GM19328 (cell line): Measurements from ENCODE around the gene CD151.

ENCODE experiments used
- ATAC-seq: cut with Tn5 transposase; IDR thresholded peaks from one replicate; pipeline ENCODE4 v1.9.1; 2021; ENCODE audit warnings: mild to moderate bottlenecking, moderate library complexity; ENCODE audit not compliant: unreplicated experiment

Gene CD151

DNA sequence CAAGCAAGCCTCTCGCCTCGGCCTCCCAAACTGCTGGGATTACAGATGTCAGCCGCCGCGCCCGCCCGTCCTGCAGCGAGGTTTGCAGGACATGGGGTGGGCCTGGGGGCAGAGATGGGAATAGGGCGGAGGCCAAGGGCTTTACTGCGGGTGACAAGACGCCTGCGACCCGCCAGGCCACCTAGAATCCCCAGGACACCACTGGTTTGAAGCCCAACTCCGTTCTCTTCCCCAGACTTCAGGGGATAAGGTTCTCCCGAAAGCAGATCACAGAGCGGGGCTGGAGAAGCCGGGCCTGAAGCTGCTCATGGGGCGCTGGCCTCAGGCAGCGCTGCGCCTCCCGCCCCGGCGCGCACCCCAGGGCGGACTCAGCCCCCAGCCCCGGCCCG is 9.2 kb downstream of the CD151 start:
- ATAC-seq = peak; percentile 12

DNA sequence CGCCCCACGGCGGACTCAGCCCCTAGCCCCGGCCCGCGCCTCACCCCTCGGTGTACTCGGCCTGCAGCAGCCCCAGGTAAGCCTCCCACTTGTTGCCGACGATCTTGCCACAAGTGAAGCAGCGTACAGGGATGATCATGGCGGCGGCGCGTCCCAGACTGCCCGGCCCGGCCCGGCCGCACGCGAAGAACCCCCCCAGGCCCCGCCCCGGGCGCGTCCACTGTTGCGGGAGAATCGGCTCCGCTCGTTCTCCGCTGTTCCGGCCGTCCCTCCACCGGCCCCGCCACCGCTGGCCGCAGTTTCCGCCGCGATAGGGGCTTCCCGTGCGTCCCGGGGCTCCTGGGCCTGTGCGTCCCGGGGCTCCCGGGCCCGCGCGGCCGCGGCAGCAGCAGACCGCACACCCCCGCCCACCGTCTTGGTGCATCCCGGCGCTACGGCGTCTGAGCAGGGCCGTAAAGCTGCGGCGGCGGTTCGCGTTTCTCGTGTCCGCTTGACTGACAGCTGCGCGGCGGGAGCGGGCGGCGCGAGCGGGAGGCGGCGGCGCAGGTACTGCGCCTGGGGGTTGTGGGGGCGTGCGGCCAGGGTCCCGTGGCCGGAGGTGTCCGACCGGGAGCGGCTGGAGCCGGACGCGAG is 9.7 kb downstream of the CD151 start, which contains the start of the genes POLR2L and TSPAN4:
POLR2L (minus strand) TSS at position 160 of the 633 bp plus-strand sequence; CDS start at position 139, 21 bp downstream.
TSPAN4 (plus strand) TSS at position 483 of the 633 bp plus-strand sequence. CDS start 7,453 bp downstream, outside the sequence.
- peak; percentile 56 for ATAC-seq

DNA sequence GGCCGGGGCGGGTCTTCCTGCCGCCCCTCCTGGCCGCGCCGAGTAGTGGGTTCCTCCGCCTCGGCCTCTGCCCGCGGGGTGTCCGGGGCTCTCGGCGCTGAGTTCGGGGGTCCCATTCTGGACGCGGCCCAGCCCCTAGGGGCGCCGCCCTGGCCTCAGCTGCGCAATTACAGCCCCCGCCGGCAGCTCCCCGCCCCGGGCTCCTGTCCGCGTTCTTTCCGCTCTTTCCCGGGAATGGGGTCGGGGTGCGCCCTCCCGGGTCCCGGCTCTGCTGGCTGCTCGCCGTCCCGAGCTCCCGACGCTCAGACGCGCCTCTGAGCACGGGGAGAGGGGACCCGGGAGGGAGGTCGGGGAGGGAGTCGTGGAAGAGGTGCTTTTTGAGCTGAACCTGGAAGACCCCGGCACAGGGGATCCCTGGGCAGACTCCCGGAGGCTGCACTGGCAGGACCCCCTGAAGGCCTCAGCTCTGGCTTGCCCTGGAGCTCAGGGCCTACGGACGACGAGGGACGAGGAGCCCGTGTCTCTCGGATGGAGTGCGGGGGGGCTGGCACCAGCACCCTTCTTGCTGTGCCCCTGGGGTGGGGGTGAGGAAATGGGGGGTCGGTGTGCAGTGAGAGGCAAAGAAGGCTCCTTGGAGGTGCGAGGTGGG is 10.5 kb downstream of the CD151 start:
- ATAC-seq = no peak

DNA sequence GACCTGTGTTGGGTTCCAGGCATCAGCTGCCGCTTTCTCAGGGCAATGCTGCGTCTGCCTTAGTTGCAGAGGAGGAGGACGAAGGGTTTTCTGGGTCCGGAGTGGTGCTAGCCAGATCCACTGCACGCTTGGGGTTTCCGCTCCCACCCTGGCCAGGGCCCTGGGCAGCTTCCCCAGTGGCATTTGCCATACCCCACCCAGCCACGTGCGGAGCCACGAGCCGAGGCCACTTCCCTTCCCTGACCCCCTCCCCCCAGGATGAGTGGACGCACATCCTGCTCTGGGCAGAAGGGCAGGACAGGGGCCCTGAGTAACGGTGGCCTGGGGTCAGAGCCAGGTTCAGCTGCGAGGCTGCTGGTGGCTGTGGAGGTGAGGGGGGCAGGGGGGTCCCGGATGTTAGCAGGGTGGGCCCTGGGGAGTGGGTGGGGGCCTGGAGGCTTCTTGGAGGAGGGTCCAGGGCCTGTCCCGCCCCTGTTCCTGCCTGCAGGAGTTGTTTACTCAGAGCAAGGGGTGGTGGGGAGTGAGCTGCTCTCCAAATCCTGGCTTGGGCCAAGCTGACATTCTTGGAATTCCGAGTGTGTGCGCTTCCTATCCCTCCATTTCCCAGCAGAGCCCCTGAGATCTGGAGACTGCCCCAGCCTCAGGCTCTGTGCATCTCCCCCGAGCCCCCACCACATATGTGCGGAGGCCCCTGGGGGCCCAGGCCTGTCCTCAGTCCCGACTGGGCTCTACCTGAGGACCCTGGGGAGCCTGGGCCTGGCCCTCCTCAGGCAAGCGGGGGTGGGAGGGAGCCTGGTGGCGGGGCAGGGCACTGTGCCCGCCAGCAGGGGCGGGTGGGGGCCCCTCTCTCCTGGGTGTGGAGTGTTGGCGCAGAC is 11.3 kb downstream of the CD151 start:
- ATAC-seq = no peak

DNA sequence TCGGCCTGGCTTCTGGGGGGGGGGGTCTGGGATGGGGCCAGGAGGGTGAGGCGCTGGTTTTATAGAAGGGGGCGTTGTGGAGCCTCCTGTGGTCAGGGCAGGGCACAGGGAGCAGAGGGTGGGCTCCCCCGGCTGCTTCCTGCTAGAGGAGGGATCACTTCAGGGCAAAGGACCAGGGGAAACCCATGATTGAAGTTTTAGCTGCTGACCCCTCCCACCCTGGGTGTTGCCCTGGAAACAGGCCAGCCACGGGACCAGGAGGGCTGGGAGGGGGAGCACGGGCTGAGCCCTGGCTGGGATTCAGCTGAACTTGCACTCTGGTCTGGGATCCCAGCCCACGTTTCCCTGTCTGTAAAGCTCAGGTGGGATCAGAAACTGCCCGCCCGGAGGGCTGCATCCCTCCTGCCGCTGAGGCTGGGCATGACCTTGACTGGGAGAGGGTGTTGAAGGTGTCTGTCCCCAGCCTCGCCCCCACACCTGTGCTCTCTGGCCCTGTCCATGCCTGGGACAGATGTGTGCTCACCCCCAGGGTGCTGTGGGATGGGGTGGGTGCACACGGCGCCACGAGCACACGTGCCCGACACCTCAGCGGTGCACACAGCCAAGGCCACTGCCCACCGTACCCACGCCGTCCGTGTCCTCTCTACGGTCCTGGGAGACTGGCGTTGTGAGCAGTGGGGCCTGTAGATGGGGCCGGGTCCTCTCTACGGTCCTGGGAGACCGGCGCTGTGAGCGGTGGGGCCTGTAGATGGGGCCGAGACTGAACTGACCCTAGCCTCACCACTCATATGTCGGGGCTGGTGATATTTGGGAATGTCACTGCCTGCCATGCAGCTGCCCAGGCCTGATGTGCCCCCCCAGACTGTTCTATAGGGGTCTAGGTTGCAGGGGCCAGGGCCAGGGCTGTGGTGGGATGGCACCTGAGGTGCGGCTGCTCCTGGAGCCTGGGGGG is 12.2 kb downstream of the CD151 start:
- ATAC-seq = no peak

DNA sequence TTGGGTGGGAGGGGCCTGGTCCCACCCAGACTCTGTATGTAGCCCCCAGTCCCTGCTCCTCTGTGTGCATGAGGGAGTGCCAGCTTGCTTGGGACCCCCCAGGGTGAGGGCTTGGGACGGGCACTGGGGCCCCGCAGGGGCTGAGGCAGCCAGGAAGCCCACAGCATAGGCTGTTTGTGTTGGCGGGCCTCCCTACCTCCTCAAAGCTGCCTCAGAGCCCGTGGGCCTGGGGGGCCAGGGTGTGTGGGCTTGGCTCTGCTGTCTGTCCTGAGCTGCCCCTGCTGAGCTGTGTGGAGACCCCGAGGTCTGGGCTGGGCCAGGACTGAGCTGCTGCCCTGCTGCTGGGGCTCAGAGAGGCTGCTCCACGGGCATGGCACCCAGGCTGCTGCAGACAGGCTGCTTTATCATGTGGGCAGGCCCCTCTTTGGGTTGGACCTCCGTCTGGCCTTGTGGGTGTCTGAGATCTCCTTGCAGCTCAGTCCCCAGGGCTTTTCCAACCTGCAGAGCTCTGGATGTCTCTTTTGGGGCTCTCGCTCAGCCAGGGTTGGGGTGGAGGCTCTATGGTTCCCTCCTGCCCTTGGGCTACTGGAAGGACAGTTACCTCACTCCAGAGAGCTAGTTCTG is 13.2 kb downstream of the CD151 start:
- no peak for ATAC-seq

DNA sequence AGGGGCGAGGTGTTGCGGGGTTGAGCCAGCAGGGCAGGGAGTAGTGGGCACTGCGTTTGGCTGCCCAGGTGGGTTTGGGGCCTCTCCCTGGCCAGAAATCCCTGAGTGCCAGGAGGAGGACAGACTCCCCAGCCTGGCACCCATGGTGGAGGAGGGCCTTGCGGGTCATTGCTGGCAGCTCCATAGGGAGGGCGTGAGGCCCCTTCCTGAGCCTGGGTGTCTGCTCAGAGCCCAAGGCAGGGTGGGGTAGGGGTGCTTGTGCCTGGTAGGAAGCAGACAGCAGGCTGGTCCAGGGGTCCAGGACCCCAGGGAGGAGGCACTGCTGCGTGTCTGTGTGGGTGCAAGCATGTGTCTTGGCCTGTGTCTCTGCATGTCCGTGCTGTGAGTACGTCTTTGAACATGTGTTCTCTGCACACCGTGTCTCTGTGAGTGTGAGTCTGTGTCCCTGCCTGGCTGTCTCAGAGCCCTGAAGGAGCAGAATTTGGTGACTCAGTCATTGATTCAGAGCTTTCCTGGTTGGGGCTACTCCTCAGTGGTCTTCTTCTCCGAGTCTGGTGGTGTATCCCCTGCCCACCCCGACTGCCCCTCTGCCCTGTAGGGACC is 13.8 kb downstream of the CD151 start:
- no peak for ATAC-seq

DNA sequence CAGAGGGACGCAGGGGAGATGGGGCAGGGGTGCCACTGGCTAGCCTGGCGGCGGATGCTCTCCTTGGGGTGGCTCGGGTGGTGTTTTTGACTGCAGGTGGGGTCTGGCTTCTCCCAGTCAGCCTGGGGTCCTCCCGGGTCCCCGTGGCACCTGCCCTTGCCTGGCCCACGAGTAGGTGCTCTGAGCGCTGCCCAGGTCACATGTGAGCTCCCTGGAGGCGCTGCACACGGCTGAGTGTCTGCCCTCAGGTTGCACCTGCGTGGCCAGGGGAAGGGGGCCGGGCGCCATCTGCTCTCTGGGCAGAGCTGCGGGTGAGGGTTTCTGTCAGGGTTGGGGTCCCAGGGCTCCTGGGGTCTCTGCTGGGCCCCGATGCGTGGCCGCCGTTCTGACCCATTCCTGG is 15.1 kb downstream of the CD151 start:
- ATAC-seq = no peak

DNA sequence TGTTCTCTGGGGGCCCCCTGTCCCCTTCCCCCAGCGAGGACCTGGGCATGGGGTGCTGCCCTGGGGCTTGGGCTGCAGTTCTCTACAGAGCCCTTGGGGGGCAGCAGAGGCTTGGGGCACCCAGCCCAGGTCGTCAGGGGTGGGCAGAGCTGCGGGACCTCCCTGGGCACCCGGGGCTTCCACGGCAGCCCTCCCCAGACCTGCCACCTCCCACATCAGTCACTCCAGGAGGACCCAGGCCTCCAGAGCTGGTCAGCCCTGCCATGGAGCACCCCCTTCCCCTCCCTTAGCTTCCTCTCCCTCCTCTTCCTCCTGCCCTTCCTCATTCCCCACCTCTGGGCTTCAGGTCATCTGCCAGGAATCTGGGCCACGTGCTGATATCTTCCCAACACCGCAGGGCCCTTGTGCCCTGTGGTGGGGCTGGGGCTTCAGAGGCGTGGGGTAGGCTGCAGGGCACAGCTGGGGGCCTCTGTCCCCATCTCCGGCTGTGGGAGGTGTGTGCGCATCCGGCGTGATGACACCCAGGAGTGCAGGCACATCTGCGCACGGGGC is 15.7 kb downstream of the CD151 start:
- ATAC-seq = no peak

DNA sequence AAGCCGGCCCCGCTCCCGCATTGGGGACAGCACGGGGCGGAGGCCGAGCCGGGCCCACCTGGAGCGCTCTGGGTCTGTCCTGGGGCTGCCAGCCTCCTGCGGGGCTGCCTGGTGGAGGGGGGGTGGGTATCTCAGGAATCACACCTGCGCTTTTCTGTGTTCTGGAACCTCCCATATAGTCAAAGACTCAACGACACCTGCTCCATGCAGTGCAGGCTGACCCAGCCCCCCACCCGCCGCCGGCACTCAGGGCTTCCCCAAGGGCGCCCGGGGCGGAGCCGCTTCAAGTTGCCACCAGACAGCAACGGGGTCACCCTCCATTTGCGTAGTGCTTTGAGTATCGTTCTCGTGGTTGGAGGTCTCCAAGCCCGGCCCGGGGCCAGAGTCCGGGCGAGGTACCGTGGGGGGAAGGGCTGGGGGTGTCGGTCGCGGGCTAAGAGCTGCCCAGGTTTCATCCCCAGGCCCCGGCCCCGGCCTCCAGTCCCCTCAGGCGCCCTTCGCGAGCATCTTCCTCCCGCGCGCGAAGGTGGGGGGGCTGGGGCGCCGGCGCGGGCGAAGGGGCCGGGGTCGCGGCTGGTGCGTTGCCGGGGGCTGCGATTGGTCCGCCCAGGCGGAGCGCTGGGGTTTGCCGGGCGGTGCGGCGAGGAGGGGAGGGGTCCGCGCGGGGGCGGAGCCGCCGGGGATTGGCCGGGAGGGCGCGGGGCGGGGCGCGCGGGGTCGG is 16.5 kb downstream of the CD151 start:
- ATAC-seq = no peak

DNA sequence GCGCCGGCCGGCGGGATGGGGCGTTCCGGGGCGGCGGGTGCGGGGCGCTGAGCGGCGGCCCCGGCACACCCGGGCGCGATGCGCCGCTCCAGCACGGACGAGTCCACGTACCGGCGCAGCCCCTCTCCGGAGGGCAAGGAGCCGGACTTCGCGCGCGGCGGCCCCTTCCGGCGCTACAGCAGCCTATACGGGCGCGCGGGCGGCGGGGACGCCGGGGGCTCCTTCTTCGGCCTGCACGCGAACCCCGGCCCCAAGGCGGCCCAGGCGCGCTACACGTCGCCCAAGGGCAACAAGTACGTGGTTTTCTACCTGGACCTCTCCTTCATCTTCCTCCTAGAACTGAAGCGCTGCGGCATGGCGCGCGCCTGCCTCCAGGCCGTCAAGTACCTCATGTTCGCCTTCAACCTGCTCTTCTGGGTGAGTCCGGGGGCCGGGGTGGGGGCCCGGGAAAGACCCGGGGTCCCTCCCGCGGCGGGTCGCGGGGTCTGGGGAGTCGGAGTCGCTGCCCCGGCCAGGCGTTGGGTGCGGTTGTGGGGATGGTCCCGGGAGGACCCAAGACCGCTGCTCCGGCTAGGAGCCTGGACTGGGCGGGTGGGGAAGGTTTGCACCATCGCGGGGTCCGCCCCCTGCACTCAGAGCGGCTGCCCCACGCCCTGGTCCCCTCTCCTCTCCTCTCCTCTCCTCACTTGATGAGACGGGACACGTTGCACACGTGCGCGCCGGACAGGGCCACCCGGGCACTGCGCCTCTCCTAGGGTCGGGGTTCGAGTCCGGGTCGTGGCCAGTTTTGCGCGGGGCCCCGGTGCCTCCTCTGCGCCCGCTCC is 17.4 kb downstream of the CD151 start:
- ATAC-seq = no peak

DNA sequence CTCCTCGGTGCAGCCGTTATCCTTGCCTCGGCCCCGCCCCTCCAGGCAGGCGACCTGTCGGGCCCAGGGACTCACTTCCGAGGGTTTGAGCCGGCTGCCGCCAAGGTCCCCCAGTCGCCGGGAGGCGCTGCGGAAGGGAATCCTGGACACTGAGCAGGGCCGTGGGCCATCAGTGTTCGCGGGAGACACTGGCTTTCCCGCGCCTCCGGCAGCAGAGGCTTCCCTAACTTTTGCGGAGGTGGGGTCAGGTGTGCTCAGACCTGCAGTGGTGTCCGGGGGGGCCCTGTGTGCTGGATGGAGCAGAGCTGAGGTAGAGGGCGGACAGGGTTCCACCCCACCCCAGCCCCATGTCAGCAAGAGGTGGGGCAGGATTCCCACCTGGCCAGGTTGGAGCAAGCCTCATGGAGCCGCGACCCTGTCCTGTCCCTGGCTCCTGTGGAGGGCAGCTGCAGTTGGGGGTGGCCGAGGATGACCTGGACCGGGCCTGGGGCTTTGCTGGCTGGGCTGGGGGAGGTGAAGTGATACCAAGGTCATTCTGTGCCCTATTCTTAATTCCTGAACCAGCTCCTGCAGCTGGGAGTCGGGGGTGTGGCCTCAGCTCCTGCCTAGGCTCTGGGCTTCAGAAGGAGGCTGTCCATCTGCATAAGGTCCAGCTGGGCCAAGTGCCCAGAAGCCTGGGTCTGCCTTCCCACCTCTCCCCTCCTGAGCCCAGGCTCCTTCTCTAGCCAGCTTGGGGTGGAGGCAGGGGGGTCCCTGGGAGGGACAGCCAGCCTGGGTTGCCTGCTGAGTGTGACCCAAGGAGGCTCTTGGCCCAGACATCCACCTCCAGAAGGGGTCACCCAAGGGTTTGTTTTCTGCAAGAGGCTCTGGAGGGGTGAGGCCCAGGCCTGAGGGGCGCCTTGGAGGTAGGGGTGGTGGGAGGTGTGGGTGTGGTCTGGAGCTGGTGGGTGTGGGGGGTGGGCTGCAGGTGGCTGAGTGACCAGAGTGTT is 18.3 kb downstream of the CD151 start:
- ATAC-seq = no peak

DNA sequence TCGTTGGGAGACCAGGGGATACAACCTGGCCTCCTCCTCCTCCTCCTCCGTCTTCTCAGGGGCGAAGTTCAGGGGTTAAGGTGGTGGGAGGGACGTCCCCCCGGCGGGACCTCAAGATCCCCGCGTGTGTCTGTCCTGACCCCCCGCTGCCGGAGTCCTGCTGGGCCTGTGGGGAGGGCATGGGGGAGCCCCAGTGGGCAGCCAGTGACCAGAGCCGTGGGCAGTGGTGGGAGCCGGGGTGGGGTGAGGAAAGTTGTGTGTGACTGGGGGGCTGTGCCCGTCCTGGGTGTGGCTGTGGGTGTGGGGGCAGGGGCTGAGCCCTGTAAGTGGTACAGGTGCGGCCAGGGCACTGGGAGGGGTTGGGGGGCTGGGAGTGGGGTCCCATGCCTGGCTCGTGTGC is 20.0 kb downstream of the CD151 start:
- ATAC-seq = no peak

DNA sequence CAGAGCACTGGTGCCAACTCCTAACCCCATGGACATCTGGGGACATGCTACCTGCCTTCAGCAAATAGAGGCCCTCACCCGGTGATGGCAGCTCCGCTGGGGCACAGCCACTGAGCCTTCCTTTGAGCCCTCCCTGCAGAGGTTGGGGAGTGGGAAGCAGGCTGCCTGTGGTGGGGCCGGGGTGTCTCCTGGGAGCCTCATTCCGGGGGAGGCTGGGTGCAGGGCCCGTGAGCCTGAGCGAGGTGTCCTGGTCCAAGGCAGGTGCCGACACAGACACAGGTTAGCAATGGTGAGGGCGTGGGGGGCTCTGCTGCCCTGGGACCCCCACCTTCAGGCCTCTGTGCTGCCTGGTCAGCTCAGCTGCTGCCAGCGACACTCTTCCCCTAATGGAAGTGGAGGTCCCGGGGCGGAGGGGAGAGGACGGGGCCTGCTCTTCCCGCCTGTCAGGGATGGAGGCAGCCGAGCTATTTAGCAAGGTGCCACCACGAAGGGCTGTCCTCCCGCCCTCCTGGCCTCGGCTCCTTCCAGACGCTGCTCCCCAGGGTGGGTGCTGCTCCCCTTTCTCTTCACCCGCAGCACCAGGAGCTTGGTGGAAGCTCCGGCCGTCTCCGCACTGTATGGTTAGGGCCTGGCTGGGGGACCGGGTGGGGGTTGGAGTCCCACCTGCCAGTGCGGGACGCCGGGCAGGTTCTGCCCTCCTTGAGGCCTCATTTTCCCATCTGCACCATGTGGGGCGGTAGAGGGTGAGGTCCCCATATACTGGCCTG is 21.1 kb downstream of the CD151 start:
- ATAC-seq = no peak

DNA sequence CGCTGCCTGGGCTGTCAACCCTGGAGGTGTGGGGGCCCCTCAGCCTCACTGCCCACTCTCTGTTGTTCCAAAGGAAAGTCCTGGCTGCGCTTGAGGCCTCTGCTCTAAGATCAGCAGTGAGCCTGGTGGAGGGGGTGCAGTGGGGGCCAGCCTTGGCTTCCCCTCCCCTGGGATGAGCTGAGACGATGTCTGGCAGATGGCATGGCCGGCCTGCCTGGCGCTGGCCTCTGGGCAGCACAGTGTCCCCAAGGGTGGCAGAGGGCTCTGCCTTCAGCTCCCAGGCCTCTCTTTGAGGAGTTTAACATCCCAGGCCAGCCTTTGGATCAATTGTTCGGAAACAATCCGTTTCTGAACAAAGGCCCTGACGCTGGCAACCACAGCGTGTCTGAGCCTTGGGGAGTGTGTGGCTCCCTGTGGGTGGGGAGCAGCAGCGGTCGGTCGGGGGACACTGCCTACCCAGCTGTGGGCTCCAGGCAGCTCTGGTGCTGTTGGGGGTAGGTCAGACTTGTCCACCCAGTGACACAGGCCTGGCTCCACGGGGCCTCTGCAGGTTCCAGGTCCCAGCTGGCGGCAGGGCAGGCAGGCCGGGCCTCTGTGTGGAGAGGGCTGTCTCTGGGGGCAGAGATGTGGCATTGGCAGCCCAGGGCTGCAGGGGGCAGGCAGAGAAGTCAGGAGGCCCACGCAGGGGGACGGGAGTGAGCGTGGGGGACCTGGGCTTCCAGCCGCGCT is 22.0 kb downstream of the CD151 start:
- ATAC-seq = no peak
